CD1c-positive myeloid dendritic cell (primary cell): ENCODE data around the gene DLGAP5.

Experiments
- DNase-seq: peaks from one replicate; pipeline ENCODE4 v3.0.0-alpha.2; 2016; ENCODE audit errors: extremely low spot score

DLGAP5 gene

GRCh38 chr14:55191203-55192053 lies at the start of gene DLGAP5:
Gene DLGAP5, minus strand, starts transcription at chr14:55191585. Its CDS starts 2,406 bp downstream, at chr14:55189179.
- DNase-seq: peak; percentile 97

- no peak for DNase-seq
Observed at GRCh38 chr14:55240526-55241178, 49.3 kb upstream of the DLGAP5 start.

- DNase-seq: no peak
Observed at GRCh38 chr14:55239320-55239719, 47.9 kb upstream of the DLGAP5 start.

- peak; percentile 77 for DNase-seq
Observed at GRCh38 chr14:55238019-55238680, 46.8 kb upstream of the DLGAP5 start.

GRCh38 chr14:55233591-55233990 lies 42.2 kb upstream of the DLGAP5 start:
- DNase-seq: no peak

GRCh38 chr14:55228261-55228660 lies 36.9 kb upstream of the DLGAP5 start:
- DNase-seq: no peak

- no peak for DNase-seq
Observed at GRCh38 chr14:55223364-55223763, 32.0 kb upstream of the DLGAP5 start.

- DNase-seq: no peak
Observed at GRCh38 chr14:55221968-55222367, 30.6 kb upstream of the DLGAP5 start.

GRCh38 chr14:55221186-55221585 lies 29.8 kb upstream of the DLGAP5 start:
- no peak for DNase-seq

GRCh38 chr14:55220230-55220629 lies 28.8 kb upstream of the DLGAP5 start:
- no peak for DNase-seq

GRCh38 chr14:55212634-55213033 lies 21.2 kb upstream of the DLGAP5 start:
- no peak for DNase-seq

GRCh38 chr14:55207832-55208231 lies 16.4 kb upstream of the DLGAP5 start:
- DNase-seq: no peak

- no peak for DNase-seq
Observed at GRCh38 chr14:55206175-55206693, 14.8 kb upstream of the DLGAP5 start.

GRCh38 chr14:55201219-55202101 lies 10.1 kb upstream of the DLGAP5 start:
- no peak for DNase-seq

GRCh38 chr14:55200651-55201050 lies 9.3 kb upstream of the DLGAP5 start:
- no peak for DNase-seq

GRCh38 chr14:55198749-55199148 lies 7.4 kb upstream of the DLGAP5 start:
- DNase-seq: no peak

GRCh38 chr14:55194656-55195355 lies 3.4 kb upstream of the DLGAP5 start:
- DNase-seq: no peak

- peak; percentile 4 for DNase-seq
Observed at GRCh38 chr14:55192054-55192621, 753 bp upstream of the DLGAP5 start.

- no peak for DNase-seq
Observed at GRCh38 chr14:55190906-55191202, 531 bp downstream of the DLGAP5 start.

GRCh38 chr14:55188686-55189295 lies 2.6 kb downstream of the DLGAP5 start:
- DNase-seq: no peak
